HG03521 (cell line): ENCODE data around the gene TP53I11.

Source experiments
- ATAC-seq: cut with Tn5 transposase; IDR thresholded peaks from one replicate; pipeline ENCODE4 v1.9.1; 2021; ENCODE audit warnings: mild to moderate bottlenecking, moderate library complexity; ENCODE audit not compliant: unreplicated experiment

The TP53I11 gene

GRCh38 chr11:44889266-44889665 is 61.4 kb downstream of the TP53I11 start:
- no peak for ATAC-seq

GRCh38 chr11:44887636-44888035 is 63.0 kb downstream of the TP53I11 start:
- ATAC-seq: no peak

- ATAC-seq: no peak
Observed at GRCh38 chr11:44886790-44887140, 63.9 kb downstream of the TP53I11 start.

GRCh38 chr11:44885919-44886789 is 64.5 kb downstream of the TP53I11 start:
- no peak for ATAC-seq

GRCh38 chr11:44885065-44885810 is 65.4 kb downstream of the TP53I11 start:
- no peak for ATAC-seq

GRCh38 chr11:44884056-44884455 is 66.6 kb downstream of the TP53I11 start:
- ATAC-seq: no peak

- ATAC-seq: no peak
Observed at GRCh38 chr11:44883277-44883676, 67.4 kb downstream of the TP53I11 start.
